ENCODE measurements around the gene IKZF1. TPM values are rescaled to one million over a fixed set of nuclear protein-coding genes. Genes with fewer than 3 reads are reported as not detected.

IKZF1 gene
- polyA plus RNA-seq, 4 donors, result 1.8 to 5.9 (median 3.3) TPM

GRCh38 chr7:50349963-50350944 lies 45.7 kb downstream of the IKZF1 start:
- DNase-seq (no peak), FAIRE-seq (no peak)
- Histone ChIP-seq H3K36me3 (ENCODE audit: control insufficient read depth in 3 of 3, insufficient read depth in 2 of 3, low read depth in 1 of 3, low read length in 3 of 3) (no peaks in the 10 kb centered on the region), H3K9me3 (ENCODE audit: control insufficient read depth in 2 of 2, insufficient read depth in 1 of 2, low read depth in 1 of 2, low read length in 1 of 2) (no peaks in the 10 kb centered on the region), H3K4me3 (ENCODE audit: low read depth in 1 of 3, low read length in 3 of 3) (no peak overlapping the region), H3K27ac (ENCODE audit: low read depth in 1 of 3, low read length in 2 of 3) (peak overlapping the region in 2 of 3 donors; percentile 51 to 78), H3K27me3 (ENCODE audit: control insufficient read depth in 3 of 3, insufficient read depth in 3 of 3, low read length in 3 of 3) (peaks cover 0 to 5% (median 0%) of the 10 kb centered on the region in 3 donors), H3K4me1 (ENCODE audit: control insufficient read depth in 3 of 3, insufficient read depth in 2 of 3, low read depth in 1 of 3, low read length in 2 of 3) (no peaks in the 10 kb centered on the region)
- 65 to 73% (median 67%) methylated on average over 18 of the region's 18 CpGs for WGBS, 3 donors

- Histone ChIP-seq H3K36me3 (ENCODE audit: control insufficient read depth in 3 of 3, insufficient read depth in 2 of 3, low read depth in 1 of 3, low read length in 3 of 3) (no peaks in the 10 kb centered on the region), H3K27me3 (ENCODE audit: control insufficient read depth in 3 of 3, insufficient read depth in 3 of 3, low read length in 3 of 3) (peaks cover 0 to 5% (median 0%) of the 10 kb centered on the region in 3 donors), H3K9me3 (ENCODE audit: control insufficient read depth in 2 of 2, insufficient read depth in 1 of 2, low read depth in 1 of 2, low read length in 1 of 2) (no peaks in the 10 kb centered on the region), H3K4me3 (ENCODE audit: low read depth in 1 of 3, low read length in 3 of 3) (no peak overlapping the region), H3K4me1 (ENCODE audit: control insufficient read depth in 3 of 3, insufficient read depth in 2 of 3, low read depth in 1 of 3, low read length in 2 of 3) (no peaks in the 10 kb centered on the region), H3K27ac (ENCODE audit: low read depth in 1 of 3, low read length in 2 of 3) (peak overlapping the region in 2 of 3 donors; percentile 52 to 87)
- FAIRE-seq (no peak), DNase-seq (no peak)
- 54 to 69% (median 56%) methylated on average over 2 of the region's 2 CpGs for WGBS, 3 donors
Measured at GRCh38 chr7:50351267-50351666, 46.8 kb downstream of the IKZF1 start.

- Histone ChIP-seq H3K27ac (ENCODE audit: low read depth in 1 of 3, low read length in 2 of 3) (peak overlapping the region in 2 of 3 donors; percentile 42 to 87), H3K27me3 (ENCODE audit: control insufficient read depth in 3 of 3, insufficient read depth in 3 of 3, low read length in 3 of 3) (peaks cover 0 to 5% (median 0%) of the 10 kb centered on the region in 3 donors), H3K36me3 (ENCODE audit: control insufficient read depth in 3 of 3, insufficient read depth in 2 of 3, low read depth in 1 of 3, low read length in 3 of 3) (no peaks in the 10 kb centered on the region), H3K4me1 (ENCODE audit: control insufficient read depth in 3 of 3, insufficient read depth in 2 of 3, low read depth in 1 of 3, low read length in 2 of 3) (no peaks in the 10 kb centered on the region), H3K4me3 (ENCODE audit: low read depth in 1 of 3, low read length in 3 of 3) (no peak overlapping the region), H3K9me3 (ENCODE audit: control insufficient read depth in 2 of 2, insufficient read depth in 1 of 2, low read depth in 1 of 2, low read length in 1 of 2) (no peaks in the 10 kb centered on the region)
- FAIRE-seq (no peak), DNase-seq (no peak)
- 43 to 60% (median 60%) methylated on average over 3 of the region's 3 CpGs for WGBS, 3 donors
Measured at GRCh38 chr7:50352282-50352681, 47.8 kb downstream of the IKZF1 start.

- Histone ChIP-seq H3K4me1 (ENCODE audit: control insufficient read depth in 3 of 3, insufficient read depth in 2 of 3, low read depth in 1 of 3, low read length in 2 of 3) (no peaks in the 10 kb centered on the region), H3K9me3 (ENCODE audit: control insufficient read depth in 2 of 2, insufficient read depth in 1 of 2, low read depth in 1 of 2, low read length in 1 of 2) (no peaks in the 10 kb centered on the region), H3K27me3 (ENCODE audit: control insufficient read depth in 3 of 3, insufficient read depth in 3 of 3, low read length in 3 of 3) (peaks cover 0 to 5% (median 0%) of the 10 kb centered on the region in 3 donors), H3K36me3 (ENCODE audit: control insufficient read depth in 3 of 3, insufficient read depth in 2 of 3, low read depth in 1 of 3, low read length in 3 of 3) (no peaks in the 10 kb centered on the region), H3K4me3 (ENCODE audit: low read depth in 1 of 3, low read length in 3 of 3) (no peak overlapping the region), H3K27ac (ENCODE audit: low read depth in 1 of 3, low read length in 2 of 3) (peak overlapping the region in 1 of 3 donors; percentile 8)
- 77 to 90% (median 89%) methylated on average over 1 of the region's 1 CpG for WGBS, 3 donors
- FAIRE-seq (no peak), DNase-seq (no peak)
Measured at GRCh38 chr7:50352751-50353150, 48.2 kb downstream of the IKZF1 start.

- FAIRE-seq (no peak), DNase-seq (no peak)
- Histone ChIP-seq H3K4me1 (ENCODE audit: control insufficient read depth in 3 of 3, insufficient read depth in 2 of 3, low read depth in 1 of 3, low read length in 2 of 3) (no peaks in the 10 kb centered on the region), H3K27me3 (ENCODE audit: control insufficient read depth in 3 of 3, insufficient read depth in 3 of 3, low read length in 3 of 3) (peaks cover 0 to 5% (median 0%) of the 10 kb centered on the region in 3 donors), H3K4me3 (ENCODE audit: low read depth in 1 of 3, low read length in 3 of 3) (no peak overlapping the region), H3K9me3 (ENCODE audit: control insufficient read depth in 2 of 2, insufficient read depth in 1 of 2, low read depth in 1 of 2, low read length in 1 of 2) (no peaks in the 10 kb centered on the region), H3K27ac (ENCODE audit: low read depth in 1 of 3, low read length in 2 of 3) (peak overlapping the region in 1 of 3 donors; percentile 8), H3K36me3 (ENCODE audit: control insufficient read depth in 3 of 3, insufficient read depth in 2 of 3, low read depth in 1 of 3, low read length in 3 of 3) (no peaks in the 10 kb centered on the region)
- 85 to 87% (median 86%) methylated on average over 2 of the region's 2 CpGs for WGBS, 3 donors
Measured at GRCh38 chr7:50353201-50353600, 48.7 kb downstream of the IKZF1 start.

GRCh38 chr7:50353894-50354595 lies 49.5 kb downstream of the IKZF1 start:
- Histone ChIP-seq H3K27me3 (ENCODE audit: control insufficient read depth in 3 of 3, insufficient read depth in 3 of 3, low read length in 3 of 3) (peaks cover 0 to 5% (median 0%) of the 10 kb centered on the region in 3 donors), H3K9me3 (ENCODE audit: control insufficient read depth in 2 of 2, insufficient read depth in 1 of 2, low read depth in 1 of 2, low read length in 1 of 2) (no peaks in the 10 kb centered on the region), H3K4me1 (ENCODE audit: control insufficient read depth in 3 of 3, insufficient read depth in 2 of 3, low read depth in 1 of 3, low read length in 2 of 3) (no peaks in the 10 kb centered on the region), H3K36me3 (ENCODE audit: control insufficient read depth in 3 of 3, insufficient read depth in 2 of 3, low read depth in 1 of 3, low read length in 3 of 3) (no peaks in the 10 kb centered on the region), H3K27ac (ENCODE audit: low read depth in 1 of 3, low read length in 2 of 3) (no peak overlapping the region), H3K4me3 (ENCODE audit: low read depth in 1 of 3, low read length in 3 of 3) (no peak overlapping the region)
- DNase-seq (no peak), FAIRE-seq (no peak)
- WGBS, 3 donors, result 73 to 86% (median 81%) methylated on average over 9 of the region's 9 CpGs

GRCh38 chr7:50355817-50356178 lies 51.3 kb downstream of the IKZF1 start:
- no peaks in the 10 kb centered on the region for H3K4me1 ChIP-seq (ENCODE audit: control insufficient read depth in 3 of 3, insufficient read depth in 2 of 3, low read depth in 1 of 3, low read length in 2 of 3)
- H3K27ac ChIP-seq (ENCODE audit: low read depth in 1 of 3, low read length in 2 of 3), result no peak overlapping the region
- no peak overlapping the region for H3K4me3 ChIP-seq (ENCODE audit: low read depth in 1 of 3, low read length in 3 of 3)
- WGBS, 3 donors, result 56 to 61% (median 60%) methylated on average over 9 of the region's 9 CpGs
- no peaks in the 10 kb centered on the region for H3K9me3 ChIP-seq (ENCODE audit: control insufficient read depth in 2 of 2, insufficient read depth in 1 of 2, low read depth in 1 of 2, low read length in 1 of 2)
- FAIRE-seq (no peak), DNase-seq (no peak)
- peaks cover 0 to 2% (median 0%) of the 10 kb centered on the region in 3 donors for H3K27me3 ChIP-seq (ENCODE audit: control insufficient read depth in 3 of 3, insufficient read depth in 3 of 3, low read length in 3 of 3)
- no peaks in the 10 kb centered on the region for H3K36me3 ChIP-seq (ENCODE audit: control insufficient read depth in 3 of 3, insufficient read depth in 2 of 3, low read depth in 1 of 3, low read length in 3 of 3)

- H3K9me3 ChIP-seq (ENCODE audit: control insufficient read depth in 2 of 2, insufficient read depth in 1 of 2, low read depth in 1 of 2, low read length in 1 of 2), result no peaks in the 10 kb centered on the region
- peak overlapping the region in 2 of 3 donors; percentile 4 to 64 for H3K27ac ChIP-seq (ENCODE audit: low read depth in 1 of 3, low read length in 2 of 3)
- WGBS, 3 donors, result 81 to 91% (median 91%) methylated on average over 15 of the region's 15 CpGs
- H3K27me3 ChIP-seq (ENCODE audit: control insufficient read depth in 3 of 3, insufficient read depth in 3 of 3, low read length in 3 of 3), result peaks cover 0 to 2% (median 0%) of the 10 kb centered on the region in 3 donors
- no peak for FAIRE-seq
- H3K4me1 ChIP-seq (ENCODE audit: control insufficient read depth in 3 of 3, insufficient read depth in 2 of 3, low read depth in 1 of 3, low read length in 2 of 3), result no peaks in the 10 kb centered on the region
- H3K4me3 ChIP-seq (ENCODE audit: low read depth in 1 of 3, low read length in 3 of 3), result no peak overlapping the region
- H3K36me3 ChIP-seq (ENCODE audit: control insufficient read depth in 3 of 3, insufficient read depth in 2 of 3, low read depth in 1 of 3, low read length in 3 of 3), result no peaks in the 10 kb centered on the region
- no peak for DNase-seq
Measured at GRCh38 chr7:50356212-50356944, 51.9 kb downstream of the IKZF1 start.
